HEK293T (cell line): ENCODE results near the gene PHACTR3.

ENCODE experiments used
- CTCF ChIA-PET: fragments of 350-600 bp; formaldehyde crosslinking; extraction: SDS; loops from one replicate; lab custom pipeline; 2021; ENCODE audit warnings: antibody characterized with exemption, inconsistent platforms; lab: Yijun Ruan, JAX
- POLR2A ChIA-PET: fragments of 350-600 bp; formaldehyde crosslinking; extraction: SDS; loops from one replicate; lab custom pipeline; 2020; ENCODE audit warnings: antibody characterized with exemption, inconsistent platforms; lab: Yijun Ruan, JAX
- DNase-seq: peaks from one replicate; pipeline ENCODE4 v3.0.0; 2012; ENCODE audit warnings: mixed read lengths; ENCODE audit errors: extremely low spot score
- ARNT ChIP-seq: fragments of 450-650 bp; IDR thresholded peaks from 2 replicates; pipeline ENCODE4 v1.6.1; 2017; ENCODE audit warnings: mild to moderate bottlenecking
- BHLHE40 ChIP-seq: fragments of 450-650 bp; IDR thresholded peaks from 2 replicates; pipeline ENCODE4 v1.6.1; 2016; ENCODE audit warnings: mild to moderate bottlenecking, moderate library complexity, borderline replicate concordance
- CTBP1 ChIP-seq: fragments of 450-650 bp; IDR thresholded peaks from 2 replicates; pipeline ENCODE4 v1.6.1; 2016; ENCODE audit warnings: borderline replicate concordance
- ELF4 ChIP-seq: fragments of 450-650 bp; IDR thresholded peaks from 2 replicates; pipeline ENCODE4 v1.6.1; 2017; ENCODE audit warnings: antibody characterized with exemption
- FOXA1 ChIP-seq: fragments of 450-650 bp; IDR thresholded peaks from 2 replicates; pipeline ENCODE4 v1.6.1; 2016; ENCODE audit warnings: mild to moderate bottlenecking
- FOXK2 ChIP-seq: fragments of 450-650 bp; IDR thresholded peaks from 2 replicates; pipeline ENCODE4 v1.6.1; 2016; ENCODE audit warnings: mild to moderate bottlenecking
- FOXM1 ChIP-seq: fragments of 450-650 bp; IDR thresholded peaks from 2 replicates; pipeline ENCODE4 v1.6.1; 2017; ENCODE audit warnings: mild to moderate bottlenecking, borderline replicate concordance
- HDGF ChIP-seq: fragments of 450-650 bp; IDR thresholded peaks from 2 replicates; pipeline ENCODE4 v1.6.1; 2017; ENCODE audit warnings: antibody characterized with exemption, borderline replicate concordance
- L3MBTL2 ChIP-seq: fragments of 450-650 bp; conservative IDR thresholded peaks from 2 replicates; pipeline ENCODE4 v1.6.1; 2016; ENCODE audit warnings: mild to moderate bottlenecking
- LEF1 ChIP-seq: fragments of 450-650 bp; IDR thresholded peaks from 2 replicates; pipeline ENCODE4 v1.6.1; 2017; ENCODE audit warnings: mild to moderate bottlenecking, borderline replicate concordance
- NFRKB ChIP-seq: fragments of 450-650 bp; IDR thresholded peaks from 2 replicates; pipeline ENCODE4 v1.6.1; 2016; ENCODE audit warnings: mild to moderate bottlenecking, moderate library complexity
- SP1 ChIP-seq: fragments of 450-650 bp; IDR thresholded peaks from 2 replicates; pipeline ENCODE4 v1.6.1; 2017
- SUZ12 ChIP-seq: fragments of 450-650 bp; IDR thresholded peaks from 2 replicates; pipeline ENCODE4 v1.6.1; 2016; ENCODE audit warnings: mild to moderate bottlenecking
- TARDBP ChIP-seq: fragments of 450-650 bp; IDR thresholded peaks from 2 replicates; pipeline ENCODE4 v1.6.1; 2016
- ZNF384 ChIP-seq: fragments of 450-650 bp; IDR thresholded peaks from 2 replicates; pipeline ENCODE4 v1.6.1; 2016
- TF ChIP-seq, protein P1 (sequence below): fragments of 450-650 bp; IDR thresholded peaks from 2 replicates; pipeline ENCODE4 v1.6.1; 2016

Gene PHACTR3

DNA sequence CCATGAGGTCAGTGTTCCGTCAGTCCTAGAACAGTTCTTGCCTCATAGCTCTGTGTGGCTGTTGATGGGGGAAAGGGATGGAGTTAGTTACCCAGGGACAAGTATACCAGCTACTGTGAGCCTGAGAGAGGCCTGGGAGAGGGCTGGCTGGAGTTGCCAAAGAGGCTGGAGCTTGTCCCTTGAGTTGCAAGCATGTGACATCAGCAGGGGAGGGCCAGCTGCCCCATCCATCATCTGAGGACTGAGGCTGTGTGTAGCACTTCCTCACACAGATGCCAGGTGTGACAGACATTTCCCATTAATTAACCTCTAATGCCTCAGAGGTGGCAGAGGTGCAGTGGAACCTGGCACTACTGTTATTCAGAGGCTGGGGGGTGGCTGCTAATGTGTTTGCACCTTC, 131.6 kb downstream of the PHACTR3 start:
- no peak for TF ChIP-seq BHLHE40
- TF ChIP-seq SUZ12, result no peak
- no peak for TF ChIP-seq LEF1
- TF ChIP-seq FOXK2, result no peak
- TF ChIP-seq, protein P1, sequence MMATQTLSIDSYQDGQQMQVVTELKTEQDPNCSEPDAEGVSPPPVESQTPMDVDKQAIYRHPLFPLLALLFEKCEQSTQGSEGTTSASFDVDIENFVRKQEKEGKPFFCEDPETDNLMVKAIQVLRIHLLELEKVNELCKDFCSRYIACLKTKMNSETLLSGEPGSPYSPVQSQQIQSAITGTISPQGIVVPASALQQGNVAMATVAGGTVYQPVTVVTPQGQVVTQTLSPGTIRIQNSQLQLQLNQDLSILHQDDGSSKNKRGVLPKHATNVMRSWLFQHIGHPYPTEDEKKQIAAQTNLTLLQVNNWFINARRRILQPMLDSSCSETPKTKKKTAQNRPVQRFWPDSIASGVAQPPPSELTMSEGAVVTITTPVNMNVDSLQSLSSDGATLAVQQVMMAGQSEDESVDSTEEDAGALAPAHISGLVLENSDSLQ, result no peak
- TF ChIP-seq L3MBTL2, result no peak
- TF ChIP-seq TARDBP, result no peak
- TF ChIP-seq FOXM1, result no peak
- TF ChIP-seq ARNT, result no peak
- no peak for TF ChIP-seq FOXA1
- no peak for TF ChIP-seq ELF4
- TF ChIP-seq HDGF, result no peak
- no peak for TF ChIP-seq ZNF384
- no peak for TF ChIP-seq SP1
- no peak for TF ChIP-seq NFRKB
- CTCF ChIA-PET, result no interaction called here
- DNase-seq, result no peak
- POLR2A ChIA-PET, result no interaction called here

DNA sequence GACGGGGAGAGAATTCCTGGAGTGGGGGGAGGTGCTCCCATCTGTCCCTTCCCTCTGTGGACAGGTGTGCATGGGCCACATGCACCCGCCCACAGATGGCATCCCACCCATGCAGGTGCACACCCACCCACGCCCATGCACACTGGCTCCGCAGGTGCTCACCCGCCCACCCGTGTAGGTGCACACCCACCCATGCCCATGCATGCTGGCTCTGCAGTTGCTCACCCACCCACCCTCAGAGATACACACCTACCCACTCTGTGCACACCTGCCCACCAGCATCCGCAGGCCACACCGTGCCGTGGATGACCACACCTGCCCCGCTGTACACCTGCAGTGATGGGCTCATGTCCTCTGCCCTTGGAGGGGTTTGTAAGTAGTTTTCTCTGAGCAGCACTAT, 132.0 kb downstream of the PHACTR3 start:
- CTCF ChIA-PET, result no interaction called here
- POLR2A ChIA-PET, result no interaction called here
- no peak for TF ChIP-seq ARNT
- TF ChIP-seq FOXK2, result no peak
- no peak for DNase-seq

DNA sequence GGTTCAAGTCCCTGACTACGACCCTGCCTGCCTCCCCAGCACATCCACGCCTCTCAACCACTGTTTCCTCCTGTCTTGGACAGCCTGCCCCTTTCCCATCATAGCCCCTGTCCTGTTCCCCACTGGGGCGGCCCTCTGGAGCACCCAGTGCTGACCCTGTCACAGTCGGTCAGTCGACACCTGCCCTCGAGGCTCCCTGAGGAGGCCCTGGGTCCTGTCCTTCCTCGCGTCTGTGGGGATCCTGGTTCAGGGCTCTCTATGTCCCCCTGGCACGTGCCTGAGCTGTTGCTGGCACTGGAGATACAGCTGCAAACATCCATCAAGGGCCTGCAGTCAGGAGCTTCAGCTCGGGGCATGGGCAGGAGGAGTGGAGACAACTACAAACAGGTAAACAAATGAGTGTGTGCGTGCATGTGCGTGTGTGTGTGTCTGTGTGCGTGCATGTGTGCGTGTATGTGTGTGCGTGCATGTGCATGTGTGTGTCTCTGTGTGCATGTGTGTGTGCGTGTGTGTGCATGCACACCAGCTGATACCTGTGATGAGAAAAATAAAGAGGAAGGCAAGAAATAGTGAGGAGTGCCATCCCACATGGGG, 132.8 kb downstream of the PHACTR3 start:
- TF ChIP-seq FOXA1 (no peak), FOXK2 (no peak), L3MBTL2 (no peak), TARDBP (no peak), BHLHE40 (no peak), NFRKB (no peak), ARNT (no peak), LEF1 (no peak), ELF4 (no peak)
- ChIA-PET POLR2A (no interaction called here), CTCF (no interaction called here)
- no peak for DNase-seq

DNA sequence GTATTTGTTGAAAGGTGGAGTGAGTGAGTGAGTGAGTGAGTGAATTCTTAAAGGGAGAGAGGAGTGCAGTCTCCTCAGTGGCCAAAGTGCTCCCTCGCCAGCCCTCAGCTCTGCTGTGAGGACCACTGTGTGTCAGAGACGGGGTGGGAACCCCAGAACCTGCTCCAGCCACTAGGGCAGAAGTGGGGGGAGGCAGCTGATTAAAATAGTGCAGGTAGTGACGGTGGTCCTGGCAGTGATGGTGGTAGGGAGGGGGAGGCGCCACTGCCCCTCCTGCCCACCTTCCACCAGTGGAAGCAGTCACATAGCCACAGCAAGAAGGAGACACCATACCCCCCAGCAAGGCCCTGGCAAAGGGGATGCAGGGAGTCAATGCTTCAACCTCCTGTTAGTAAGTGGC, 133.5 kb downstream of the PHACTR3 start:
- TF ChIP-seq ELF4, result no peak
- TF ChIP-seq, protein P1, result no peak
- TF ChIP-seq FOXK2, result no peak
- TF ChIP-seq FOXA1, result no peak
- TF ChIP-seq SP1, result no peak
- TF ChIP-seq LEF1, result no peak
- no peak for TF ChIP-seq BHLHE40
- TF ChIP-seq CTBP1, result no peak
- TF ChIP-seq SUZ12, result no peak
- TF ChIP-seq ARNT, result no peak
- TF ChIP-seq TARDBP, result no peak
- no peak for TF ChIP-seq ZNF384
- TF ChIP-seq NFRKB, result no peak
- DNase-seq, result no peak
- CTCF ChIA-PET, result no interaction called here
- POLR2A ChIA-PET, result no interaction called here

DNA sequence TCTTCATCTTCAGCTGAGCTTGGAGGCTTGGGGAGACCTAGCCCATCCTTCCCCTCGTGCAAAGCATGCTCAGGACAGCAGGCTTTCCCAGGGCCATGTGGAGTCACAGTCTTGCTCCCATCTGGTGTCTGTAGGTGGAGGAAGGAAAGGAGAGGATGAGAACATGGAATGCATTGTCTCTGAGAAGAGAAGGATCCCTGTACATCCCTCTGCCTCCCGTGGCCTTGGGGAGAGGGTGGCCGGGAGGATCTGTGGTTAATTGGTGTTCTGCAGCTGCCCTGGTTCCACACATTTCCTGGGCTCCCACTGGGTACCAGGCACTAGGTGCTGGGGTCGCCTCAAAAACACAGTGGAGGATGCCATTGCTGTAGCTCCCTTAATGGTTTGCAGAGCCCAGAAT, 134.5 kb downstream of the PHACTR3 start:
- TF ChIP-seq LEF1, result no peak
- no peak for TF ChIP-seq TARDBP
- no peak for TF ChIP-seq SUZ12
- no peak for TF ChIP-seq BHLHE40
- TF ChIP-seq FOXA1, result no peak
- no peak for TF ChIP-seq HDGF
- no peak for TF ChIP-seq ARNT
- POLR2A ChIA-PET, result no interaction called here
- DNase-seq, result no peak
- CTCF ChIA-PET, result no interaction called here

DNA sequence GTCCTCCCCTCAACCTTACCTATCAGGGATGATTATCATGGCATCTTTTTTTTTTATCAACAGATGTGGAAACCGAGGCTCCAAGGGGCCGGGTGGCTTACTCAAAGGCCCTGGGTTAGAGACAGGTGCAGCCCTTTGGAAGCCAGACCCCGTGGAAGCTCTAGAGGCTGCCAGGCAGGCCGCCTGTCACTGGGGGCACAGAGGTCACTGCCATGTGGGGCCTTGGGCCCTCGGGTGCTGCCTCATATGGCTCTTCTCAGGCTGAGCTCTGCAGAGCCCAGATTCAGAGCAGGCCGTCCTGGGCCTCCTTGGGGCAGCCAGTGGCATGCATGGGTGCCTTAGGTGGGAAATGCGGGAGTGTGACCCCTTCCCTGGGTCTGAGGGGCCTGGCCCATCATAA, 136.3 kb downstream of the PHACTR3 start:
- ChIA-PET CTCF (no interaction called here), POLR2A (no interaction called here)
- TF ChIP-seq ELF4 (no peak), TARDBP (no peak)
- no peak for DNase-seq

DNA sequence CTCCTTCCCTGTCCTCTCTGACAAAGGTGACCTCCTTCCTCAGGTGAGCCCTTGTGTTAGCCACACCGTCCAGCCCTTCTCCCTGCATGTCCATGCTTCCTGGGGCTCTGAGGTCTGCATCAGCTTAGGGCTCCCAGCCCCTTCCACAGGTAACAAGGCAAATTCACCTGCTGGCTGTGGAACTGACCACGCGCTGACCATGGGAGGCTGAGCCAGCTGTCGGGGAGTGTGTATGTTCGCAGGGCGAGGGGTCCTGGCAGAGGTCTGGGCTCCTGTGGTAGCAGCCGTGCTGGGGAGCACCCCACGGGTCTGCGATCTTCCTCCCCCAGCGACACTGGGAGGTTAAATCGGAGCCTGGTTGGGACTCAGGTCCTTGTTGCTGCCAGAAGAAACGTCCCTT, 136.7 kb downstream of the PHACTR3 start:
- CTCF ChIA-PET, result no interaction called here
- POLR2A ChIA-PET, result no interaction called here
- TF ChIP-seq FOXK2 (no peak), L3MBTL2 (no peak), FOXM1 (no peak), TARDBP (no peak), NFRKB (no peak), CTBP1 (no peak), FOXA1 (no peak), ELF4 (no peak), SUZ12 (no peak), ARNT (no peak), BHLHE40 (no peak), LEF1 (no peak), SP1 (no peak), HDGF (no peak), ZNF384 (no peak)
- TF ChIP-seq, protein P1, result no peak
- DNase-seq, result no peak
